Measurements from ENCODE around the gene PCK2.
A peak's percentile ranks its signal among the peaks of the same experiment; 100 is the strongest.

The PCK2 gene

GRCh38 chr14:24137529-24138395 lies 43.7 kb downstream of the PCK2 start:
- TF ChIP-seq YY1 (IDR thresholded peaks at IDR 0.05; ENCODE audit: low read depth): no peak
- TF ChIP-seq TAF1 (IDR thresholded peaks at IDR 0.05; ENCODE audit: low read depth): no peak
- no peak for TF ChIP-seq NFIC (IDR thresholded peaks at IDR 0.05)
- TF ChIP-seq CEBPB (IDR thresholded peaks at IDR 0.05): no peak
- no peak for TF ChIP-seq USF1 (IDR thresholded peaks at IDR 0.05)
- TF ChIP-seq MAX (IDR thresholded peaks at IDR 0.05): no peak

DNA sequence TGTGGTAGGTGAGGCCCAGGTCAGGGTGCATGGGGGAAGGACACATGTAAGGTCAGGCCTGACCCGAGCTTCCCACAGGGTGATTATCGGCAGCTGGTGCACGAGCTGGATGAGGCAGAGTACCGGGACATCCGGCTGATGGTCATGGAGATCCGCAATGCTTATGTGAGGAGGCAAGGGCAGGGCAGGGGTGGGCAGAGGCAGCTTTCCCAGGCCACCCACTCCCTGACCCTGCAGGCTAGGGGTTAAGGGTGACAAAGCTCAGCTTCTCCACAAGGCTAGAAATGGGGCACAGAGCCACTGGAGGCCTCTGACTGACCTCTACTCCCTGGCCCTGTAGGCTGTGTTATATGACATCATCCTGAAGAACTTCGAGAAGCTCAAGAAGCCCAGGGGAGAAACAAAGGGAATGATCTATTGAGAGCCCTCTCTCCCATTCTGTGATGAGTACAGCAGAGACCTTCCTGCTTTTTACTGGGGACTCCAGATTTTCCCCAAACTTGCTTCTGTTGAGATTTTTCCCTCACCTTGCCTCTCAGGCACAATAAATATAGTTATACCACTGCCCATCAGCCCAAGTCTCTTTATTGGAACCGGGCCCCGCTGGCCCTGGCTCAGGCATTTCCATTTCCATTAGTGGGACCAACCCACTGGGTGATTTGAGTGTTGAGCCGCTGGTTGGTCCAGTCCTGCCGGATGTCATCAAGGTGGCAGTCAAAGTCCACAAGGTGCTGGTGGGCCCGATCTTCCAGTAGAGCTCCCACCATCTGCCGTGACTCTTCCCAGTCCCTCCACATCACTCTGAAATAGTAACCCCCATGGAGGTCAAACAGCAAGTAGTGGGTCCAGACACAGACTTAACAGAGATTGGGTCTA lies 44.5 kb downstream of the PCK2 start:
- TF ChIP-seq USF1 (IDR thresholded peaks at IDR 0.05) (no peak), EP300 (IDR thresholded peaks at IDR 0.05; ENCODE audit: borderline replicate concordance) (no peak), FOXM1 (IDR thresholded peaks at IDR 0.05; ENCODE audit: borderline replicate concordance, low read depth) (no peak), TEAD4 (IDR thresholded peaks at IDR 0.05) (no peak), RAD21 (IDR thresholded peaks at IDR 0.05; ENCODE audit: low read depth) (no peak), EGR1 (IDR thresholded peaks at IDR 0.05) (no peak), CEBPB (IDR thresholded peaks at IDR 0.05) (no peak), CREB1 (IDR thresholded peaks at IDR 0.05; ENCODE audit: low read depth) (no peak), NFIC (IDR thresholded peaks at IDR 0.05) (no peak), TCF12 (IDR thresholded peaks at IDR 0.05; ENCODE audit: low read depth) (no peak), TAF1 (IDR thresholded peaks at IDR 0.05; ENCODE audit: low read depth) (no peak), MAX (IDR thresholded peaks at IDR 0.05) (no peak), ZBTB7A (IDR thresholded peaks at IDR 0.05; ENCODE audit: low read depth) (no peak), YY1 (IDR thresholded peaks at IDR 0.05; ENCODE audit: low read depth) (no peak)
- TF ChIP-seq, protein P1, sequence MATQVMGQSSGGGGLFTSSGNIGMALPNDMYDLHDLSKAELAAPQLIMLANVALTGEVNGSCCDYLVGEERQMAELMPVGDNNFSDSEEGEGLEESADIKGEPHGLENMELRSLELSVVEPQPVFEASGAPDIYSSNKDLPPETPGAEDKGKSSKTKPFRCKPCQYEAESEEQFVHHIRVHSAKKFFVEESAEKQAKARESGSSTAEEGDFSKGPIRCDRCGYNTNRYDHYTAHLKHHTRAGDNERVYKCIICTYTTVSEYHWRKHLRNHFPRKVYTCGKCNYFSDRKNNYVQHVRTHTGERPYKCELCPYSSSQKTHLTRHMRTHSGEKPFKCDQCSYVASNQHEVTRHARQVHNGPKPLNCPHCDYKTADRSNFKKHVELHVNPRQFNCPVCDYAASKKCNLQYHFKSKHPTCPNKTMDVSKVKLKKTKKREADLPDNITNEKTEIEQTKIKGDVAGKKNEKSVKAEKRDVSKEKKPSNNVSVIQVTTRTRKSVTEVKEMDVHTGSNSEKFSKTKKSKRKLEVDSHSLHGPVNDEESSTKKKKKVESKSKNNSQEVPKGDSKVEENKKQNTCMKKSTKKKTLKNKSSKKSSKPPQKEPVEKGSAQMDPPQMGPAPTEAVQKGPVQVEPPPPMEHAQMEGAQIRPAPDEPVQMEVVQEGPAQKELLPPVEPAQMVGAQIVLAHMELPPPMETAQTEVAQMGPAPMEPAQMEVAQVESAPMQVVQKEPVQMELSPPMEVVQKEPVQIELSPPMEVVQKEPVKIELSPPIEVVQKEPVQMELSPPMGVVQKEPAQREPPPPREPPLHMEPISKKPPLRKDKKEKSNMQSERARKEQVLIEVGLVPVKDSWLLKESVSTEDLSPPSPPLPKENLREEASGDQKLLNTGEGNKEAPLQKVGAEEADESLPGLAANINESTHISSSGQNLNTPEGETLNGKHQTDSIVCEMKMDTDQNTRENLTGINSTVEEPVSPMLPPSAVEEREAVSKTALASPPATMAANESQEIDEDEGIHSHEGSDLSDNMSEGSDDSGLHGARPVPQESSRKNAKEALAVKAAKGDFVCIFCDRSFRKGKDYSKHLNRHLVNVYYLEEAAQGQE (IDR thresholded peaks at IDR 0.05; ENCODE audit: low read depth): no peak

- TF ChIP-seq FOXM1 (IDR thresholded peaks at IDR 0.05; ENCODE audit: borderline replicate concordance, low read depth): no peak
- TF ChIP-seq TAF1 (IDR thresholded peaks at IDR 0.05; ENCODE audit: low read depth): no peak
- TF ChIP-seq TEAD4 (IDR thresholded peaks at IDR 0.05): no peak
These were observed 45.3 kb downstream of the PCK2 start for GRCh38 chr14:24139272-24139934.

DNA sequence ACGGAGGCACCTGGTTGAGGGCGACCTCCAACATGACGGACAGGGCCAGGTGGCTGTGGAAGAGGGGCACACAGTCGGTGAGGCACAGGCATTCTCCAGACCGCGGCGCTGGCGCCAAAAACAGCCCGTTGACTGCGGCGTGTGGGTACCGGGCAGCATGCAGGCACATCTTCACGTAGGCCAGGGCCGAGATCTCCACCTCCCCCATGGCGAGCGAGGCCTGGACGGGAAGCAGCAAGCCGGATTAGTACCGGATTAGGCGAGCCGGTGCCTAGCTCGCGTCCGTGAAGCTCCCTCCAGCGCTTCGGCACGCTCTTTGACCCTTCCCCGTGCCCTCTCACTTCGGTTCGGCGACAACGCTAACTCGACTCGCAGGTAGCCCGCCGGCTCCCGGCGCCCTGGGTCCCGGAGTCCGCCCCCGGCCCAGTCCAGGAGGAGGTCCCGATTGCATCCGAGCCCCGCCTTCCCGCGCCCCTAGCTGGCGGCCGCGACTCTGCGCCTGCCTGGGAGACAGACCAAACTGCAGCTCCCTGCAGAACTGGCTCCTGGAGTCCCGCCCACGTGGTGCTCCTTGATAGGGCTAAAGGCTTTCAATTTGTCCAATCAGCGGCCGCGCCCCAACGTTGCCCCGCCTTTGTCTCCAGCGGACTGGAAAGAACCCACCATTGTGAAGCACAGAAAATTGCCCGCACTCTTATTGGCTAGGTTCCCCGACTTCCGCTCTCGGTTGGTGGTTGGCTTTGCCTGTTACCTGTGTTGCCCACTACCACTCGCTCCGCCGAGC lies 47.2 kb downstream of the PCK2 start, which contains the start of gene EMC9:
EMC9 (minus strand) TSS at position 495 of the 784 bp plus-strand sequence; CDS start at position 208, 287 bp downstream.
- no peak for TF ChIP-seq CEBPB (IDR thresholded peaks at IDR 0.05)
- peak; percentile 30; the same call in 1 of the 2 replicates for TF ChIP-seq NFIC (IDR thresholded peaks at IDR 0.05)
- peak; percentile 59; the same call in 1 of the 2 replicates for TF ChIP-seq MAX (IDR thresholded peaks at IDR 0.05)
- peak; percentile 80 for TF ChIP-seq USF1 (IDR thresholded peaks at IDR 0.05)
- TF ChIP-seq TAF1 (IDR thresholded peaks at IDR 0.05; ENCODE audit: low read depth): peak; percentile 95
- no peak; the same call in 1 of the 2 replicates for TF ChIP-seq EP300 (IDR thresholded peaks at IDR 0.05; ENCODE audit: borderline replicate concordance)
- peak; percentile 9; the same call in 1 of the 2 replicates for TF ChIP-seq YY1 (IDR thresholded peaks at IDR 0.05; ENCODE audit: low read depth)
- no peak for TF ChIP-seq CREB1 (IDR thresholded peaks at IDR 0.05; ENCODE audit: low read depth)
- TF ChIP-seq TCF12 (IDR thresholded peaks at IDR 0.05; ENCODE audit: low read depth): peak; percentile 48
- TF ChIP-seq FOXM1 (IDR thresholded peaks at IDR 0.05; ENCODE audit: borderline replicate concordance, low read depth): peak; percentile 74; the same call in 1 of the 2 replicates
- TF ChIP-seq EGR1 (IDR thresholded peaks at IDR 0.05): peak; percentile 46; the same call in 1 of the 2 replicates
- TF ChIP-seq TEAD4 (IDR thresholded peaks at IDR 0.05): no peak
- TF ChIP-seq RAD21 (IDR thresholded peaks at IDR 0.05; ENCODE audit: low read depth): no peak
- TF ChIP-seq, protein P1 (IDR thresholded peaks at IDR 0.05; ENCODE audit: low read depth): no peak
- TF ChIP-seq ZBTB7A (IDR thresholded peaks at IDR 0.05; ENCODE audit: low read depth): peak; percentile 66
